ENCODE data around the gene MAP3K4.

DNA sequence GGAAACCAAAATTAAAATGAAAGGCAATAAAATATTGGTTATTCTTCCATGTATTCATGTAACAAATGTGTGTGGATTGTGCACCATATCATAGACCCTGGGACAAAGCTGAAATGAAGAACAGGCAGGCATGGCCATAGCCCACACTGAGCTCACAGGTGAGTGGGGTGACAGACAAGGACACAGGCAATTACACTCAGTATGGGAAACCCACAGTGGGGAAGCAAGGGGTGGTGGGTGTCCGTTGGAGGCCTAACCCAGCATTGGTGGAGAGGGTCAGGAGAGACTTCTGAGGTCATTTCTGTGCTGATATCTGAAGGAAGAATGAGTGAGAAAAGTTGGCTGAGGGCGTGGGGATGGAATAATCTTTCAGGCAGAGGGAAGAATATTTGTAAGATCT is 47.6 kb upstream of the MAP3K4 start:
- TF ChIP-seq, protein P1, sequence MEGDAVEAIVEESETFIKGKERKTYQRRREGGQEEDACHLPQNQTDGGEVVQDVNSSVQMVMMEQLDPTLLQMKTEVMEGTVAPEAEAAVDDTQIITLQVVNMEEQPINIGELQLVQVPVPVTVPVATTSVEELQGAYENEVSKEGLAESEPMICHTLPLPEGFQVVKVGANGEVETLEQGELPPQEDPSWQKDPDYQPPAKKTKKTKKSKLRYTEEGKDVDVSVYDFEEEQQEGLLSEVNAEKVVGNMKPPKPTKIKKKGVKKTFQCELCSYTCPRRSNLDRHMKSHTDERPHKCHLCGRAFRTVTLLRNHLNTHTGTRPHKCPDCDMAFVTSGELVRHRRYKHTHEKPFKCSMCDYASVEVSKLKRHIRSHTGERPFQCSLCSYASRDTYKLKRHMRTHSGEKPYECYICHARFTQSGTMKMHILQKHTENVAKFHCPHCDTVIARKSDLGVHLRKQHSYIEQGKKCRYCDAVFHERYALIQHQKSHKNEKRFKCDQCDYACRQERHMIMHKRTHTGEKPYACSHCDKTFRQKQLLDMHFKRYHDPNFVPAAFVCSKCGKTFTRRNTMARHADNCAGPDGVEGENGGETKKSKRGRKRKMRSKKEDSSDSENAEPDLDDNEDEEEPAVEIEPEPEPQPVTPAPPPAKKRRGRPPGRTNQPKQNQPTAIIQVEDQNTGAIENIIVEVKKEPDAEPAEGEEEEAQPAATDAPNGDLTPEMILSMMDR (IDR thresholded peaks at IDR 0.05) = no peak
- TF ChIP-seq POLR2AphosphoS5 (IDR thresholded peaks at IDR 0.05) (no peak), POLR2A (IDR thresholded peaks at IDR 0.05) (no peak)

Data from breast epithelium (tissue), 3 donors.